HG03103 (cell line): Measurements from ENCODE around the gene ARL2.
"Not testable (repeated sequence)": the region's sequence is repeated elsewhere in the genome, so short reads cannot be mapped to it uniquely, and the experiment has no call there.

Experiments used
- ATAC-seq: cut with Tn5 transposase; IDR thresholded peaks from one replicate; pipeline ENCODE4 v1.9.1; 2021; ENCODE audit warnings: low read depth; ENCODE audit not compliant: unreplicated experiment

ARL2 gene

DNA sequence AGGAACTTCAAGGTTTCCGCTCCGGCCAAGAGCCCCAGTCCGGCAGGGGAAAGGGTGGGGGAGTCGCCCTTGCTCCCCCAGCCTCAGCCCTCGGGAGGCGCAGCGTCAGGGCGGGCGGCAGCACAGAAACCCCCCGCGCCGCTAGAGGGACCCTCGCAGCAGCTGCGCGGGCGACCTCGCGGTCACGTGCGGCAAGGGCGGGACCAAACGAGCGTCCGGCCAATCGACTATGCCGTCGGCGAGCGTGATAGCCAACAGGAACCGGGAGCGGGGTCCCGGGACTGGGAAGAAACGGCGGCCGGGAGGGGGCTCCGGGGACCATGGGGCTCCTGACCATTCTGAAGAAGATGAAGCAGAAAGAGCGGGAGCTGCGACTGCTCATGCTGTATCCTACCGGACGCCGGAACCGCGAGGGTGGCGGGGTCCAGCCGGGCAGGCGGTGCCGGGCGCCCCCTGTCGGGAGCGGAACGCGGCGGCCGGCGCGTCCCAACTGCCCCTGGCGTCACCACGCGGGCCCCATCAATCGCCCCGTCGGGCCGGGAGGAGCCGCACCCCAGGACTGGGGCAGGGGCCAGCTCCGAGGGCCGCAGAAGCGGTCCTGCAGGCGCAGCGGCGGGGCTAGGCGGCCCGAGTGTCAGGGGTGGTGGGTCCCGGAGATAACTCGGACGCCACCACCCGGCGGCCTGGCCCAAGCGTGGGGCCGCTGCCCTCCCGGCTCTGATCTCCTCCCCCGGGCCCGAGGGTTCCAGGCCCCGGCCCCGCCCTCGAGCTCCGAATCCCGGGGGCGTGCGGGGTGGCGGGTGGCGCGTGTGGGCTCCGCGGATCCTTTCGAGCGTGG lies at the start of gene ARL2:
Gene ARL2, plus strand, starts transcription at position 273 of the 838 bp plus-strand sequence. Its CDS starts 48 bp downstream, at position 321.
- ATAC-seq, result peak; percentile 72

DNA sequence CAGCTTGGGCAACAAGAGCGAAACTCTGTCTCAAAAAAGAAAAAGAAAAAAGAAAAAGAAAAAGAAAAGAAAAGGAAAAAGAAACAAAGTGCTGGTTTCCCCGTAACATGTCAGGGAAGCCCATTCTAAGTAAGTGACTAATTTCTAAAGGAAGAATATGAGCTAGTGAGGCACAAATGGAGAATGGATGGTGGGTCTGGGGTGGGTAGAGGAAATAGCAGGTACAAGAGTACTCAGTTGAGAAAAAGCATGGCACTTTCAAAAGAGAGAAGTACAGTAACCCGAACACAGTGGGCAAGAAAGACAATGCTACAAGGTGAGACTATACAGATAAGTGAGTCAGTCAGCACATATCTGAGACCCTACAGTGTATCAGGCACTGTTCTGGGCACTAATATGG lies 46.6 kb upstream of the ARL2 start:
- ATAC-seq, result no peak

DNA sequence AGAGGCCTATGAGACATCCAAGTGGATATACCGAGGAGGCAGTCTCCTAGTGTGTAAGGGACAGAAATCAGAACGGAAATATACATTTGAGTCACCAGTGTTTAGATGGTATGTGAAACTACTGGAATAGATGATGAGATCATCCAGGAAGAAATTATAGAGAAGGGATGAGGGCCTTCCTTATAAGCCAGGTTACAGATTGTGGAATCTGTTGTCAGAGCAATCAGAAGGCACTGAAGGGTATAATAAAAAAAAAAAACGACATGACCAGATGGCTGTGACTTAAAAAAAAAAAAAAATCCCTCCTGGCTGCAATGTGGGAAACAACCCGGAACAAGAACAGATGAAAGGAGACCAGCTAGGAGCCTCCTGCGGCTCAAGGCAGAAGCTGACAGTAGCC lies 44.8 kb upstream of the ARL2 start:
- ATAC-seq, result no peak

DNA sequence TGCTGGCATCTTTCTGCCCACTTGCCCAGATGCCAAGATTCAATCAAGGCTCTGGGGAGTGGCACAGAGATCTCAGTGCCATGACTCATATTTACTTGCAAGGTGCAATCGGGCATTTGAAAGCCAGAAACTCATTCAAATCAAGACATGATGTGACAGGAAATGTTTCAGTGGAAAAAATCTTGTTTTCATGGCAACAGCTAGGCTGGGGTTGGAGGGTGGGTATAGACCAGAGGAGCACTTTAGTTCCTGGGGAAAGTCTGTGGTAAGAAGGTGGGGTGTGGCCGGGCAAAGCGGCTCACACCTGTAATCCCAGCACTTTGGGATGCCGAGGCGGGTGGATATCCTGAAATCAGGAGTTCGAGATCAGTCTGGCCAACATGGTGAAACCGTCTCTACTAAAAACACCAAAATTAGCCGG lies 43.2 kb upstream of the ARL2 start:
- no peak for ATAC-seq

DNA sequence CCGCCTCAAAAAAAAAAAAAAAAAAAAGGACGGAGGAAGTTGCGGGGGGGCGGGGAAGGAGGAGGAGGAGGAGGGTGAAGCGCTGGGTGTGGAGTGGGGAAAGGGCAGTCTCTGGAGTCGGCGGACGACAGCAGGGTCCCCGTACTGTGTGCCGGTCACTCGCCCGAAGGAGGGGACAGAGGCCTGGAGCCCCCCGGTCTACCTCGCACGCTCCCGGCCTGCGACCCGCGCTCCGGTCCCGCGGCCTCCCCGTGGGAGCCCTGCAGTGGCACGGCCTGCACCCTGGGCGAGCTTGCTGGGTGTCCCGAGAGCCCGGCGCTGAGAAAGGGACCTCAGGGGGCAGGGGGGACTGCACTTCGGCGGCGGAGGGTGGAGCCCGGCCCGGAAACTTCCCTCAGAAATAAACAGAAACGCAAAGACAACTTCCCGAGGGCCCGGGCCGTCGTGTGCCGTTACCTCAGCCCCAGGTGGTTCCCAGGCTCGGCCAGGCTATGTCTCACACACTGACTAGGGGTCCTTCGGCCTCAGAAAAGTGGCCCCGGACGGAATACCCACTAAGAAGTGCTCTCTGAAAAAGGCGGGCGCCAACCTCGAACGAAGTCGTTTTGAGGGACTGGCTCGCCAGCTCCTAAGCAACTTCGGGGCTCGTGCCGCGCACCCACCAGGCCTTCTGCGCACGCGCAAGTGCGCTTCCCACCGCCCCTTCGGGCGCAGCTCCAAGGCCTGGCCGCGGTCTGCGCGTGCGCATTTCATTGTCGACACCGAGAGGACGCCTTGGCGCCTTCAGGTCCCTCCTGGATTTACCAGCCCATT lies 42.3 kb upstream of the ARL2 start, which contains the start of gene MAJIN:
Gene MAJIN, minus strand, starts transcription at position 688 of the 813 bp plus-strand sequence. CDS start 12,703 bp downstream, outside the sequence.
- no peak for ATAC-seq

DNA sequence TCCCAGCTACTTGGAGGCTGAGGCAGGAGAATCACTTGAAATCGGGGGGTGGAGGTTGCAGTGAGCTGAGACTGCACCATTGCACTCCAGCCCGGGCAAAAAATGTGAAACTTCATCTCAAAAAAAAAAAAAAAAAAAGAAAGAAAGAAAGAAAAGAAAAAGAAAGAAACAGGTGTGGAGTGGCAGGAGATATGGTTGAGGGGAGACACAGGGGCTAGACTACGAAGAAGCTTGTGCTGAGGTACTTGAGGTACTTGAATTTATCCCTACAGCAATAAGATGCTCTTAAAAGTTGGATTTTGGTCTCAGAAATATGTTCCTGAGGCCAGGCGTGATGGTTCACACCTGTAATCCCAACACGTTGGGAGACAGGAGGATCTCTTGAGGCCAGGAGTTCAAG lies 39.8 kb upstream of the ARL2 start:
- no peak for ATAC-seq

DNA sequence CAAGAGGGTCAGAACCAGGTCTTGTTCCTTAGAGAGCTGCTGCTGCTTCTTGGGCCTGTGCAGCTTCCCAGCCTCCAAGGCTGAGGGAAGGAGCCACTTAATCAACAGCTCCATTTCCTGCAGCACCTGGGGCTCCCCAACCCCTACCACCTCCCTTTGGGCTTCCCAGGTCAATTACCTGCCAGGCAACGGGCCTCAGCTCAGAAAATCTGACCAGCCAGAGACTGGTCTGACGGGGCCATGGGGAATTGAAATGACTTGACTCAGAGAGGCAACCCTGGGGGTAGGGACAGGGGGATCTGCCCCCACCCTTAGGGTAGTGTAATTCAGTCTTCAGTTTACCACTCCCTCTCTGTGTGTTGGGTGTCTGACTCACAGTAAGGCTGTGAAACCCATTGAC lies 37.3 kb upstream of the ARL2 start:
- ATAC-seq, result no peak

DNA sequence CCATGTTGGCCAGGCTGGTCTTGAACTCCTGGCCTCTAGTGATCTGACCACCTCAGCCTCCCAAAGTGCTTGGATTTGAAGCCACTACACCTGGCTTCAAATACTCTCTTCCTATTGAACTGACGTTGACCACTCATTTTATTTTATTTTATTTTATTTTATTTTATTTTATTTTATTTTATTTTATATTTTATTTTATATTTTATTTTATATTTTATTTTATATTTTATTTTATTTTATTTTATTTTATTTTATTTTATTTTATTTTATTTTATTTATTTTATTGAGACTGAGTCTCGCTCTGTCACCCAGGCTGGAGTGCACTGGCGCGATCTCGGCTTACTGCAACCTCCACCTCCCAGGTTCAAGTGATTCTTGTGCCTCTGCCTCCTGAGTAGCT lies 30.6 kb upstream of the ARL2 start:
- not testable (repeated sequence) for ATAC-seq

DNA sequence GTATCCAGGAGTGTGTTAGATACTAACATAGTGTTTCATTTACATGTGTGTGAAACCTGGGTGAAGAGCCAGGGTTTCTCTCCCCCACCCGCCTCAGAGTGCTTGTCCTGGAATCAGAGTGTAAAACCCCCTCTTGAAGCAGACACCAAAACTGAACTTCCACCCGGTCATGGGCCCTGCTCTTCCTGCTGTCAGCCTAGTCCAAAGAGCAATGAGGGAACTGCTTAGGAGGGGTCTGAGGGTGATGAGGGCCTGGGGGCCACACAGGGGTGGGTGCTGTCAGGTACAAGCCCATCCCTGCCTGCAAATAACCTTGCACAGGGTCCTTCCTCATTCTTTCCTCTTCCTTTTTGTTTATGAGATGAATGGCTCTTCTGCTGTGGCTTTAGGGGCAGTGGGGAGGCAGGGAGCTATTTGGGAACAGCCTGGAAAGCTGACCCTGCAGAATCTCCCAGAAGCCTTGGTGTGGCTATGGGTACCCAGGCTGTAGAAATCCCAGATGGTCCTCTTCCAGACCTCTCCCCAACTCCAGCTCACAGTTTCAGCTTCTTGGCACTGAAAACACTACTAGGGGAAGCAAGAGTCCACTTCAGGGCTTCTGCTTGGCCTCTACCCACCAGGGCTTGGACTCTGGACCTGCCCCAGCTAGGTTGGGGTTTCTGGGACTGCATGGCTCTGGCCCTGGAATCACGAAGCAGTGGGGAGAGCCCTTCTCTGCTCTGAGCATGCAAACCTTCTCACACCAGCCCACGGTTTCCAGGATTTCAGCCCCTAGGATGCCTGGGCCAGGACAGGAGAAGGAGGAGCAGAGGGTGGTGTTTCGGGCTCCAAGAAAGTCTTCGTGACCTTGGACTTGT lies 25.7 kb upstream of the ARL2 start:
- ATAC-seq, result no peak

DNA sequence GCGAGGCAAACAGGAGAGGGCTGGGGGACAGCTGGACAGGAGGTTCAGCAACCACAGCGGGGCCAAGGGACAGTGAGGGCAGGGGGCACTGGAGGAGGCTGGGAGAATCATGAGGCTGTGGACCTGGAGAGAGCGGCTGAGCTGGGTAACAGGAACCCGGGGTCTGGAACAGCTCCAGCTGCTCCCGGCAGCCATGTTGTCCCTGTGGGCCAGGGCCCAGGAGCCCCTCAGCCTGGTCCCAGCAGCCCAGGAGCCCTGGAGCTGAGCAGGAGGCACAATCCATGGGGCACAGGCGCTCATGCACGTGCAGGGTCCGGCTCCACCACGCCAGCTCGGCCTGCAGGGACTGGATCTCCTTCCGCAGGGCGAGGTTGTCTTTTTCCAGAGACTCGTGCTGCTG lies 24.5 kb upstream of the ARL2 start:
- no peak for ATAC-seq

DNA sequence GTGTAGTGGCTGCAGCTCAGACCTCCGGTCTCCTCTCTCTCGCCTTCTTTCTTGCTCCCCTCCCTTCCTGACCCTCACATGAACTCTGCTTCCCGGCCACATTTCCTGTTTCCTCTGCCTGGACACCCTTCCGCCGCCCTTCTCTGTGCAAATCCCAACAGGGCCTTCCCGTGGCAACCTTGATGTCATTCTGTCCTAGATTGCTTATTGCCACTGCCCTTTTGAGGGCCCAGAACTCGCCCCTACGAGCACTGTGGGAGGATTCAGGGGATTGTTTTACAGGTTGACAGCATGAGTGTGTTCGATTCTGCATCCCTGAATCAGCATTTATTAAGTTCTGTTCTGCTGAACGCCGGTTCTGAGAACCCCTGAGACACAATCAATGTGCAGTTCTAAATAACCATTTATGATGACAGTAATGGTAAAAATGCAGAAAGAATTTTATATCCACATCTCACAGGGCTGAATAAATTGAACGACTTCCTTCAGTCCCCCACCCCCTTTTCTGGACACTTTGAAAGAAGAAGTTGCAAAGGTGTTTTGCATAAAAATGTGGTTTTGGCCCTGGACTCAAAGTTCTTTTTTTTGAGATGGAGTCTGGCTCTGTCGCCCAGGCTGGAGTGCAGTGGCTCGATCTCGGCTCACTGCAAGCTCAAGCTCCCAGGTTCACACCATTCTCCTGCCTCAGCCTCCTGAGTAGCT lies 23.6 kb upstream of the ARL2 start:
- ATAC-seq, result no peak

DNA sequence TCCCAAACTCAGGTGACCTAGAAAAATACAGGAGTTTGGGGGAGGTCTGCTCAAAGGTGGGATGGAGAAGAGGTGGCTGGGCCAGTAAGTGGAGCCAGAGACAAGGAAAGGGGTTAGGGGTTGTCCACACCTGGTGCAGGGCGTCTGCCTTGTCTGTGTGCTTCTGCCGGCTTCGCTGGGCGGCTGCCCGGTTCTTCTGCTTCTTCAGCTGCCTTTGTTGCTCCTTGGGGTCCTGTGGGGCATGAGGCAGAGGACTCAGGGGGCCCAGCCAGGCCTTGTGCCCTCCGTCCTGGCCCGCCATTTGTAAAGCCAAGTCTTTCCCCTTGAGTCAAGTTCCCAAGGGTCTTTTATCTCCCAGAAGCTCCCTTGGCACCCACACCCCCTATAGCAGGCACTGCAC lies 19.6 kb upstream of the ARL2 start:
- no peak for ATAC-seq

DNA sequence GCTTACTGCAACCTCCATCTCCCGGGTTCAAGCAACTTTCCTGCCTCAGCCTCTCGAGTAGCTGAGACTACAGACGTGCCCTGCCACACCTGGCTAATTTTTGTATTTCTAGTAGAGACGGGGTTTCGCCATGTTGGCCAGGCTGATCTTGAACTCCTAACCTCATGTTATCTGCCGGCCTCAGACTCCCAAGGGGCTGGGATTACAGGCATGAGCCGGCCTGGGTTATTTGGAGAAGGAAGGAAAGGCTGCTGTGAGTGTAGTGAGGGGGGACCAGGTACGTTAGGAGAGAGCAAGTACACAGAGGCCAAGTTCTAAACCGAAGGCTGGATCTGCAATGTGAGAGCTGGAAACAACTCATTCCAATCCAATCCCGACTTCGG lies 17.6 kb upstream of the ARL2 start:
- no peak for ATAC-seq

DNA sequence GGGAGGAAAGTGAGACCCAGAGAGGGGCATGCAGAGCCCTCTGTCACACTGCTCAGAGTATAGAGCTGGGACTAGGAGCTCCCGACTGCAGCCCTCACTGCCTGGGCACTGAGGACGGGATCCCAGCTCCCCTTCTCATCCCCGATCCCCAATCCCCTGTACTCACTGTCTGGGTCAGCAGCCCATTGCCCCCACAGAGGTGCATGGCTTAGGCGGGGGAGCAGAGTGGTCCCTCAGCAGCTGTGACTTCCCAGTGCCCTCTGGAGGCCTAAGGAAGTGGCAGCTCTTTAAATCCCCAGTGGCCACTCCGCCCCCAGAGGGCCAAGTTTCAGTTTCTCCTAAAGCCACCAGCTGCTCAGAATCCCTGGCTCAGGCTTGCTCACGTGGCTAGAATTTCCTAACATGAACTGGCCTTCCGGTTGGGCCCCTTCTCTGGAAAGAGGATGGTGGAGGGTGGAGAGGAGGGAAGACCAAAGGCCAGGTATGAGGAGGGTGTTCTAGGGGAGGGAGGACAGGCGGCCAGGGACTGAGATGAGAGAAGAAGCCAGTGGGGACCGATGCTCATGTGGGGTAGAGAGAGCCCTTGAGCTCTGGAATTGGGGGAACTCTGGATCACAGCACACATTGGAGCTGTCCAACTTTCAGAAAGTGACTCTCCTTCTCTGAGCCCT lies 17.1 kb upstream of the ARL2 start, which contains the start of gene BATF2:
Gene BATF2, minus strand, starts transcription at position 262 of the 671 bp plus-strand sequence. Its CDS starts 57 bp downstream, at position 205.
- no peak for ATAC-seq

DNA sequence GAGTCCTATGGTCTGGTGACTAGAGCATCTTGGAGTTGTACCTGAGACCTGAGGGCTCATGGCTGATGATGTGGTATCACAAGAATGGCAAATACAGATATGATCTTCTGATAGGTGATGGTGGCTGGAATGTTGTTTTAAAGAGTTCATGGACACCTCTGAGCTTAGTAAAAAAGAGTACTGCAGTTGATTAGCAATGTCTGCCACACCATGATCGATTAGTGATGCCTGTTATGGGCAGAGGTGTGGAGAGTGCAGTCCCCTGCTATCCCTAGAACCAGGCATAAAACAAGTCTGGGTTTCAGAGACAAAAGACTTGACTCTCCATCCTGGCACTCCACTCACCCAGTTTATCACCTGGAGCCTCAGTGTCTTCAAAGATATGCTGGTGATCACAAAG lies 15.8 kb upstream of the ARL2 start:
- no peak for ATAC-seq

DNA sequence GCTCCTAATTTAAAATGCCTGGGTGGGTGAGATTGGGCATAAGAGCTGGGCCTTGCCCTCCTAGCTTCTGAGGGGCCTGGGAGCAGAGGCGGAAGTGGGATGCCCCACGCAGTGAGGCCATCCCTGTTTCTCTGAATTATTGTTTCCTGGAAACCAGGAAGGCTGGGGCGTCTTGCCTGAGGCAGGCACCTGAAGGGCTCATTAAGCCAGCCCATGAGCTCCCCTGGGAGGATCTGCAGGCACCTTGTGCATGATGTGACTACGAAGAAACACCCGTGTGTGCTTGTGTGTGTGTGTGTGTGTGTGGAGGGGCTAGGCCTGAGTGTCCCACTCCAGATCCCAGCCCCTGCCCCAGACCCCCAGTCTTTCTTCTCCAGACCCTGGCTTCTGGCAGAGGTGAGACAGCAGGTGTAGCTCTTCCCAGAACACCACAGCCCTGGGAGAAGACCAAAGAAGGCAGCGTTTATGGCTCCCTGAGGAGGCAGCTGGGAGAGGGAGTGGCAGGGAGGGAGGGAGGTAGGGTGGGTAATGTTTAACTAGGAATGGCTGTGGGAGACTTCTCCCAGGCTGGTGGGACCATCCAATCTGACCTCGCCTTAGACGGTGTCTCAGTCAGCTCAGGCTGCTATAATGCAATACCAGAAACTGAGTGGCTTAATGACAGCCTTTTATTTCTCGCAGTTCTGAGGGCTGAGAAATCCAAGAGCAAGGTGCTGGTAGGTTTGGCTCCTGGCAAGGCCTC lies 15.1 kb upstream of the ARL2 start:
- ATAC-seq, result no peak

DNA sequence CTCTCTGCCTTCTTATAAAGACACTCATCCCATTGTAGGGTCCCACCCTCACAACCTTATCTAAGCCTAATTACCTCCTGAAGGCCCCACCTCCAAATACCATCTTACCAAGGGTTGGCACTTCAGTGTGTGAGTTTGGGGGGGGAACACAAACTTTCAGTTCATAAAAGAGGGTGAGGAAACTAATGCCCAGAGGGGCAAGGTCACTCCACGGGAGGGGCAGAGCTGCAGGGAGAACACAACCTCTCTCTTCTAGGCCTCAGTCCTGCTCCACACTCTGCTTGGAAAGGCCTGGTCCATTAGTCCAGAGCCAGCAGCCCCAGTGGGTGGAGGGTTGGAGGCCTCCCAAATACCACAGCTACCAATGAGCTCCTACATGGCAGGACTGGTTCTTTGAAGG lies 14.5 kb upstream of the ARL2 start:
- ATAC-seq, result no peak

DNA sequence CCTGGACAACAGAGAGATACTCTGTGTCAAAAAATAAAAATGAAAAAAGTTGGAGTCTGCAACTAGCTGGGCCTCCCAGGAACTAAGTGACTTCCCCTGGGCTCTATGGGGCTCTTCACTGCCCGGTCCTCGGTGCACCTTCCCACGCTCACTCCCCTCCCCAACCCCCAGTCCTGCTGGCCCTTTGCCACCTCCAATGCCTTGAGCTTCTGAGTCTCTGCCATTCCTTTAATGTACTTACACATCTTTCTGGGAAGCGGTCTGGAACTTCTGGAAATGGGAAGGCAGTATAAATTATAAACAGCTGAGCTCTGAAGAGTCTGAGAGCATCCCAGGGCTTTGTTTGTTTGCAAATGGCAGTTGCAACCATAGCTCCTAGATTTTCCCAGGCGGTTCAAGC lies 11.3 kb upstream of the ARL2 start:
- no peak for ATAC-seq

DNA sequence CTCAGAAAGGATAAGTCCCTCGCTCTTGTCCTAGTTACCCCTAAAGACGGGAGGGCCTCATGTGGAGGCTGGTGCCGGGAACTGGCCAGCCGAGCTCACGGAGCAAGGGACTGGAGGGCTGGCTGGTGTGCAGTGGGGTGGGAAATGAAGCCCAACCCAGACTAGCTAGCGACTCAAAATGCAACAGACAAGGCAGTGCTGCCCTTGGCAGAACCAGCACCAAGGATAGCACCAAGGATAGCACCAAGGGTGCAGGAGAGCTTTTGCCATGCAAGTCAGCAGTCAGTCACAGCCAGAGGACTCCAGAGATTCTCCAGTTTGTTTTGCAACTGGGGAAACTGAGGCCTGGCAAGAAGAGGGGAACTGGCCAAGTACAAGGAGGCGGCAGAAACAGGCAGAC lies 10.7 kb upstream of the ARL2 start:
- ATAC-seq, result no peak
